ENCODE results near the gene HEG1. TPM values are rescaled to one million over a fixed set of nuclear protein-coding genes. Genes with fewer than 3 reads are reported as not detected.
A peak's percentile ranks its signal among the peaks of the same experiment; 100 is the strongest.
"Not testable (repeated sequence)": the region's sequence is repeated elsewhere in the genome, so short reads cannot be mapped to it uniquely, and the experiment has no call there.

The HEG1 gene
- total RNA-seq, 1 experiment from 2014 or later: 10.4 TPM

DNA sequence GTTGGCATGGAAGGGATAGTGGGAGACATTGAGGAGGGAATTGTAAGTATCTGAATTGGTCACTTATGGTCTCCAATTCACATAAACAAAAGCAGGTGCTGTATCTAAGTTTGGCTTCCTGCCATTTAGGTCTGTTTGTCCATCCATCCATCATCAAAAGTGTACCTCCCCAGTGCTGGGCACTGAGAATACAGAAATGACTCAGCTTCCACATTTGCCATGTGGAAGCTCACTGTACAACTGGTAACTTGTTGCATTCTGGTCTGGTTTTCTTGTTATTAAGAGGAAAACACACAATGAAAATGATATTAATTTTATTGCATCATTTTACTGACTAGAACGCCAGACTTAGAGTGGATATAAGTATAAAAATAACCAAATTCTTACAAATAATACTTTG lies 90.4 kb downstream of the HEG1 start:
- no peak for DNase-seq (ENCODE audit: extremely low read depth, low read depth)

DNA sequence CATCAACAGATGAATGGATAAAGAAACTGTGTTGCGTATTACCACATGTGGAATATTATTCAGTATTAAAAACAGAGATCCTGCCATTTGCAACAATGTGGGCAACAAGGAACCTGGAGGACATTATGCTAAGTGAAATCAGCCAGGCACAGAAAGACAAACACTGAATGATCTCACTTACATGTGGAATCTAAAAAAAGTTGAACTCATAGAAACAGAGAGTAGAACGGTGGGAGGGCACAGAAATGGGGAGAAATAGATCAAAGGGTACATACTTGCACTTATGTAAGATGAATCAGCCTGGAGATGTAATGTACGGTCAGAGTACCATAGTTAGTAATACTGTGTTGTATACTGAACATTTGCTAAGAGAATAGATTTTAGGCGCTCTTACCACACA lies 91.4 kb downstream of the HEG1 start:
- DNase-seq (ENCODE audit: extremely low read depth, low read depth): no peak

DNA sequence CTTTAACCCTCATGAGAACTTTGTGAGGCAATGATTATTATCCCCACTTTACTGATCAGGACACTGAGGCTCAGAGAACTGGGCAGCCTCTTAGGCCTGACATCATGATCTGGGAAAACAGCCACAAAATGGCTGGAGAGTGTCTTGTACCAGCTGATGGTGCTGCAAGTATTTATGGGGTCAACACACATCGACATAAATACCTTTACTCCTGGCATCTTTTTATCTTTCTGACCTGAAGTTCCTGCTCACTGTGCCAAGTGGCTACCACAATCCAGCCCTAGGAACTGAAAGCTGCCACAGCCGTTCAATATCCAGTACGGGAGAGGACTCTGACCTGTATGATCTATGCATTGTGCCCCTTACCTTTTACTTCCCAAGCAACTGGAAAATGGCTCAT lies 92.0 kb downstream of the HEG1 start:
- no peak for DNase-seq (ENCODE audit: extremely low read depth, low read depth)

DNA sequence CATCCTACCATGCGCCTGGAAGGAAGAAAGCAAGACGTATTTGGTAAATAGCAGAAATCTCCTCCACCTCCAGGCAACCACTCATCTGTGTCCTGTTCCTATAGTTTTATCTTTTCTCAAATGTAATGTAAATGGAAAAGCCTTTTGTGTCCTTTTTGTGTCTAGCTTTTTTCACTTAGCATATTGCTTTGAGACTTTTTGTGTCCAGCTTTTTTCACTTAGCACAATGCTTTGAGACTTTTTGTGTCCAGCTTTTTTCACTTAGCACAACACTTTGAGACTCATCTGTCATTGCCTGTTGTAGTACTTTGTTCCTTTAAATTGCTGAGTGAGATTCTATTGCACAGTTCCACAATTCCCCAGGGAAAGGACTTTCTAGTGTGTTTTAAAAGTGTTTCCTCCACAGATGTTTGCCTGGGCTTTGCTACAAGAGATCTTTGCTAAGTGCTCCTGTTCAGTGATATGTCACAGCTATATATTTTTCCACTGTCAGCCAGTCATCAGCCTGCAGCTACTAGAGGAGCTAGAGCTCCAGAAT lies 93.3 kb downstream of the HEG1 start:
- no peak for DNase-seq (ENCODE audit: extremely low read depth, low read depth)

DNA sequence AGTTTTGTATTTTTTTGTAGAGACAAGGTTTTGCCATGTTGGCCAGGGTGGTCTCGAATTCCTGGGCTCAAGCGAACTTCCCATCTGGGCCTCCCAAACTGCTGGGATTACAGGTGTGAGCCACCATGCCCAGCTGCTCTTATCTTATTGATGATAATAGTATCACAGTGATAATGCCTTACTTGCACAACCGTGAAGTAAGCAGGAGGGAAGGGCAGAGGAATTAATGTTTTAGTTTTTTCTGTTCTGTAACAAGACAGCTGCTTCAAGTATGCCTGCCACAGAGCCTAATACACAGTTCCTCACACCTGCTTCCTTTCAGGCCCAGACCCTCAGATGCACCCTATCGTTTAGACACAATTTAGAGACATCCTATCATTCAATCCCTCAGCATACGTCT lies 95.1 kb downstream of the HEG1 start:
- no peak for DNase-seq (ENCODE audit: extremely low read depth, low read depth)

DNA sequence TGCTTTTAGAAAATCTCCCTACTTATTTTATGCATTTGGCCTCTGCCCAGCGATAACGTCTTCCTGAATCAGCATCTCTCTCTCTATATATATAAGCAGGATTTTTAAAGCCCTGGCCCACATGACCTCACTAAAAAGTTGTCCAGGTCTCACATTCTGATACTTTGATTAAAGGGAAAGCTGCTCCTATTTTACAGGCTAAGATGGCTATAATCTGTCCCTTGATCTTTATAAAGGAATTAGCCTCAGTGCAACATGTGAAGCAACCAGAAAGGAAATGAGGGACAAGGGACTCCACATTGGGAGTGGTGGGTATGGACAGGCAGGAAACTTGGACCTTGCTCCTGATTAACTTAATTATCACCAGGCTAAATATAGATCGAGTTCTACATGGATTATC lies 95.7 kb downstream of the HEG1 start:
- DNase-seq (ENCODE audit: extremely low read depth, low read depth): no peak

DNA sequence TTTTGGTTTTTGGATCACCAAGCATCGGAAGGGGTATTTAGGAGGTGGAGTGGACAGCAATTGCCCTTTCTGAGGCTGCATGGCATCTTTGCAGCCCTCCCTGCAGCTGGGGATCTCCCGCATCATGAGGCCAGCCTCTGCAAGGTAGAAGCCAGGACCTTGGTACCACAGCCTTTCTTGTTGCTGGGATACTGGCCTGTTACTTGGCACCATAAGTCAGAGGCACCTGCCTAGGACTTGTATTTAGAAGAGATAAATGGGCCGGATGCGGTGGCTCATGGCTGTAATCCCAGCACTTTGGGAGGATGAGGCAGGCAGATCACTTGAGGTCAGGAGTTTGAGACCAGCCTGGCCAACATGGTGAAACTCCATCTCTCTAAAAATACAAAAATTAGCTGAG lies 97.8 kb downstream of the HEG1 start:
- not testable (repeated sequence) for DNase-seq (ENCODE audit: extremely low read depth, low read depth)

DNA sequence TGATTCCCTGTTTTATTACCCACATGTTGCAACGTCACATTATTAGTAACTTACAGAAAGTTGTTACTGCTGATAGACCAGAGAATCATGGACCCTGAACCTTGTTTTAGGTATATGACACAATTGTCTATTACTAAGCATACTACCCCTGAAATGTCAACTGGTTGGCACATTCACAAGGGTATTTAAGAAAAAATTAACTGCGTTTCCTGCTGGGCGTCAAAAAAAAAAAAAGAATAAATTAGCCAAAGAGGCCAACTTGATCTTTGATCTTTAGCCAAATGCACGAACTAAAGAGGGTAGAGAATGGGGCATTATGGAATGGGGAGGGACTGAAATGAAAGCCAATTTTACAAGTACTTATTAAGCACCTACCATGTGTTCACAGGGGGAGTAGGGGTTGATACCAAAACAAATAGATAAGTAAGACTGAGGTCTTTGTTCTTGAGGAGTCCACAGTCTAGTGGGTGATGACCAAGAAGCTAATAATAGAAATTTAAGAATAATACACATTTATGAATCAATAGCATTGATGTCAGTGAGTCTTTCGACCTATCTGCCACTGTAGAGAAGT lies 103.4 kb downstream of the HEG1 start:
- no peak for DNase-seq (ENCODE audit: extremely low read depth, low read depth)

DNA sequence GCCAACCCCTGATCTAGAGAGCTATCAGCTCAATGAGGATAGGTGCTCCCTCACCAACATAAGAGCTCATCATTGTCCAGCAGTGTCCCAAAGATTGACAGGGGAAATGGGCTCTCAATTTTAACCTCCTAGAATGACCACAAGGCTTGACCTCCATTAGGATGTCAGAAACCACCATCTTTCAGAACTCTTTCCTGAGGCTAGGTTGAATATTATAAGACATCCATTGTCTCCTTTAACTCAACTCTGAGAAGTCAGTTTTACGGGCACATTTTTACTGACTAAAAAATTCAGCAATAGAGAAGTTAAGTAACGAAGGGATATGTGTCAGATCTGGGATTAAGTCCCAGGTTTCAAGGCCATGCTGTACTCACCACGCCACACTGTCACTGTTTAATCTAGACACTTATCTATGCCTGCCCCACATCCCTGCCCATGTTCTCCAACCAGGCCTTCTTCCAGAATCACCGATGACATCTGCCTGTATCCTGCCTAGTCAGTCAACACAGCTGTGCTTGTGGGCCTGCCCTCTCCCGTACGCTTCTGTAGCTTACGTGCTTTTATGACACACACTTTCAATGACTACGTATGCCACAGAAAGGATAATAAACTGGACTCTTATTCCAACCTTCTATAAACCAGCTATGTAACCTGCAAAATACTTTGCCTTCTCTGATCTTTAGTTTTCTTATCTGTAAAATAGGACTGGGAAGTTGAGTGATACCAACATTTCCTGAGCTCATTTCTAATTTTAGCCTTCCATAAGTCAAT lies 104.1 kb downstream of the HEG1 start:
- no peak for DNase-seq (ENCODE audit: extremely low read depth, low read depth)

DNA sequence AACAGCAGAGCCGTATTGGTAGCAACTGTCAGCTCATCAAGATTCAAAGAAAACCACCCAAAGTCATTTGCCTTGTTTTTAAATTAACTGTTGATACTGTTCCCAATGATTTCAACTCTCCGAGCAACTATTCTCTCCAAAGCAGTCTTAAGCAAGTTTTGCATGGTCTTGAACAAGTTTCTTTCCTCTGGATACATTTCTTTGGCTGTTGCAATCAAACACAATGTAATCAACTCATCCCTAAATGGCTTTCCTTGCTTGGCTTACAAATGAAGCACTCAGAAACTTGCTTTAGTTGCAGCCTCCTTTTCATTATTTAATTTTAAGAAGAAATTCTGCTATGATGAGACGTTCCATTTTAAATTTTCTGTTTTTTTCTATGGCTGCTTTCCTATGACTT lies 105.8 kb downstream of the HEG1 start:
- DNase-seq (ENCODE audit: extremely low read depth, low read depth): no peak

DNA sequence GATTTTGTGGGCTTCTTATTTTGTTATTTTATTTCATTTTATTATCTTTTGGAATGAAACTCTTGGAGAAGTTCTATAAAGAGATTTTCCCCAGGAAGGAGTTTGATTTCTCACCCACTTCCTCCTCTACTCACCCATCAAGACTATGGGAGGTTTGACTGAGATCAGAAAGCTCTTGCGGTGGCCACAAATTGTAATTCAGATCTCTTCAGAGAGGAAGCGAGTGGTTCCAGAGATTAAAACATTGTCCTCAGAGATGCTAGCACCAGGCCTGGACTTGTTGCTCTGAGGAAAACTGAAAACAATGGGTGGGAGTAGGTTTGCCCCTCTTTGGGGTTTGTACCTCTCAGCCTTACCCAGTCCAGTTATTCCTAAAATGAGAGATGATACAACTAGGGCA lies 113.2 kb downstream of the HEG1 start:
- no peak for DNase-seq (ENCODE audit: extremely low read depth, low read depth)

DNA sequence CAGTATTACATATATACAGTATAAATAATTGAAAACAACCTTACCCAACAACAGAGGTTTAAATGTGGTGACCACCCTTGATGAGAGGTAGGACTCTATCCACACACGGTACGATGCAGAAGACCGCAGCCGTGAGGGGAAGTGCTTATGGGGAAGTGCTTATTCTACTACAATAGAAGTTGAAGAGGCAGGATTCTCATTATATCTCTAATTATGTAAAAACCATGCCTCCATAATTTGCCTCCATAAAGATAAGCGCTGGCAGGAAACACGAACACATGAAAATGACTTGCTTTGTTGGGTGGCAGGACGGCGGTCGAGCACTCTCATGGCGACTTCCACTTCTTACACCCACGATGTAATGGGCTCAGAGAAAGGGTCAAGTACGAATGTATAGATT lies 114.0 kb downstream of the HEG1 start:
- DNase-seq (ENCODE audit: extremely low read depth, low read depth): no peak

DNA sequence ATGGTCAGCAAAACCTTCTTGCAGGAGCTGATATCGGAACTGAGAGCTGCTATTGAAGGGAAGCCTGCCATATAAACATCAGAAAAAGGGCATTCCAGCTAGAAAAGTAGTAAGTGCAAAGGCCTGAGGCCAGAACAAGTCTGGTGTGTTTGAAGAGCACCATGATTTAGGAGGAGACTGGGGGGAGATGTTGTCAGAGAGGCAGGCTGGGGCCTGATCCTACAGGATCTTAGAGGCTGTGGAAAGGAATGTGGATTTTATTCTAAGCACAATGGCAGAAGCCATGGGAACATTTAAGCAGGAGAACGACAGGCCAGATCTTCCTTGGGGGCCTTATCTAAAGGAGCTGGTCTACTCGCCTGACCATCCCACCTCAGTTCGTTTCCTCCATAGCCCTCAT lies 116.1 kb downstream of the HEG1 start:
- no peak for DNase-seq (ENCODE audit: extremely low read depth, low read depth)

DNA sequence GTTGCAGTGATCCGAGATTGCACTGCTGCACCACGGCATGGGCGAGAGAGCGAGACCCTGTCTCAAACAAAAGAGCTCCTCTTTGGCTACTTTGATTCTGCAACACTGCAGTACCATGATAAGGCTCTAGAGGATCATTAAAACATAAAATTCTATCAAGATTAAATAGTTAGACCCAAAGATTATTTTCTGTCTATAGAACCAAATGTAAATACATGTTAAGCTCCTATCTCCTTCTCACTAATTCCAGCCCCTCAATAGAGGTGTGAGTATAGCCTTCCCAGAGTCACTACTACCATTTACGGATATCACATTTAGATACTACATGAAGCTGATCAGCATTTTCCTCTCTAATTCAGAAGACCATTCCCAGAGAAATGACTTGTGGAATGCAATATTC lies 116.9 kb downstream of the HEG1 start:
- DNase-seq (ENCODE audit: extremely low read depth, low read depth): no peak

DNA sequence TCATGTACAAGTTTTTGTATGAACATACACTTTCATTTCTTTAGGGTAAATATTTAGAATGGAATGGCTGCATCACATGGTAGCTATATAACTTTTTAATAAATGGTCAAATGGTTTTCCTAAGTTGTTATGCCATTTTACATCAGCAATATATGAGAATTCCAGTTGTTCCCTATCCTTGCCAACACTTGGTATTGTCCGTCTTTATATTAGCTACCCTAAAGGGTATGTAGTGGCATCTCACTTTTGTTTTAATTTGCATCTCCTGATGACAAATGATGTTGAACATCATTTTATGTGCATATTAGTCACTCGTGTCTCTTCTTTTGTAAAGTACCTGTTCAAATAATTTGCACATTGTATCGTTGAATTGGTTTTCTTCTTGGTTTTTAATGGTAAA lies 118.7 kb downstream of the HEG1 start:
- DNase-seq (ENCODE audit: extremely low read depth, low read depth): no peak

DNA sequence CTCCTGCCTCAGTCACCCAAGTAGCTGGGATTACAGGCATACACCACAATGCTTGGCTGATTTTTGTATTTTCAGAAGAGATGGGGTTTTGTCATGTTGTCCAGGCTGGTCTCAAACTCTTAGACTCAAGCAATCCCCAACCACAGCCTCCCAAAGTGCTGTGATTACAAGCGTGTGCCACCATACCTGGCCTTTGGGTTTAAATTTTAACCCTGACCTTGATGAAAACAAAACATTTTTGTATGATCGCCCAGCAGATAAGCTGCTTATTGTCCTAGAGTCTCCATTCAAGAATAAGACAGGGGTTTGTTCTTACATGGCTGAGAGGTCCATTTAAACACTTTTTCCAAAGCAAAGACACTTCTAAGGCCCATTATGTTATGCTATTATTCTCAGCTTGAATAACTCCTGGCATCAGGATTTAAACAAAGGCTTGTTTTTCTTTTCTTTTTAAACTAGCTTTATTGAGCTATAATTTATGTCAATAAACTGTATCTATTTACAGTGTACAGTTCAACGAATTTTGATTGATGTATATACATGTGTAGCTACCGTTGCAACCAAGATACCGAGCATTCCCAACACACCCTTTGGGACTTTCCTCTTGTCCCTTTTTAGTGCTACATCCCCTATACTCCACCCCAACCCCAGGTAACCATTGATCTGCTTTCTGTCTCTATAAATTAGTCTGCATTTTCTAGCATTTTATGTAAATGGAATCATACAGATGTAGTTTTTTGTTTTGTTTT lies 119.8 kb downstream of the HEG1 start:
- DNase-seq (ENCODE audit: extremely low read depth, low read depth): no peak

DNA sequence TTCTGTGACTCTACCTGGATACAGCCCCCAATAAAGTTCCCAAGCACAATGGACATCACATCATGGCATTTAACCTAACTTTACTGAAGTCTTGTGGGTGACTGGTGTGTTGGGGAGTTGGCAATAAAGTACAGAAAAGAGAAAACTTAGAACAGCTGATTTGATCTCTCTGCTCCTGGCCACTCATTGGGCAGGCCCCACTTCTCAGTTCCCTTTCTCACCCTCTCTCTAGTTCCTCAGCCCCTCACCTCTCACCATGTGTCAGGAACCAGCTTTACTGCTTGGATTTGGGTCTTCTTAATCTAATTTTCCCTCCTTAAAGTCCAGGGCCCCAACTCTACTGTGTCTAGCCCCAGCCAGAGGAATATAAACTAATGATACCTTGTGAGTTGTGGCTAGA lies 120.5 kb downstream of the HEG1 start:
- DNase-seq (ENCODE audit: extremely low read depth, low read depth): no peak

DNA sequence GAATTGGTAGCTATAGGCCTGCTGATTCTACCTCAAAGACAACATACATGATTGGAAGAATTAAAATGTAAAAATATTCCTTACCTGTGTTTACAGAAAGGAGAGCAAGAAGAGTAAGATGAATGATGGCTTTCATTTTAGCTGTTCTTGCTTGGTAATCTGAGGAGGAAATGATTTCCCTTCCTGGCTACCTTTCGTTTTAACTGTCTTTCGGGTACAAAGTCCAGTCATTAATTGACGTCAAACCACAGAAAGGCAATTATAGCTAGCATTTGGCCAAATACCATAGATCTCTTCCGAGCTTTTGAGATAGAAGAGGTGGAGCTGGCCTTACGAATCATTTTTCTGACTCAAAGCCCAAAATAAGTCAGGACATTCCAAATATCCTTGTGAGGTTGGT lies 121.2 kb downstream of the HEG1 start, which contains the start of gene MUC13:
Gene MUC13, minus strand, starts transcription at position 175 of the 400 bp plus-strand sequence. Its CDS starts 39 bp downstream, at position 136.
- DNase-seq (ENCODE audit: extremely low read depth, low read depth): no peak

DNA sequence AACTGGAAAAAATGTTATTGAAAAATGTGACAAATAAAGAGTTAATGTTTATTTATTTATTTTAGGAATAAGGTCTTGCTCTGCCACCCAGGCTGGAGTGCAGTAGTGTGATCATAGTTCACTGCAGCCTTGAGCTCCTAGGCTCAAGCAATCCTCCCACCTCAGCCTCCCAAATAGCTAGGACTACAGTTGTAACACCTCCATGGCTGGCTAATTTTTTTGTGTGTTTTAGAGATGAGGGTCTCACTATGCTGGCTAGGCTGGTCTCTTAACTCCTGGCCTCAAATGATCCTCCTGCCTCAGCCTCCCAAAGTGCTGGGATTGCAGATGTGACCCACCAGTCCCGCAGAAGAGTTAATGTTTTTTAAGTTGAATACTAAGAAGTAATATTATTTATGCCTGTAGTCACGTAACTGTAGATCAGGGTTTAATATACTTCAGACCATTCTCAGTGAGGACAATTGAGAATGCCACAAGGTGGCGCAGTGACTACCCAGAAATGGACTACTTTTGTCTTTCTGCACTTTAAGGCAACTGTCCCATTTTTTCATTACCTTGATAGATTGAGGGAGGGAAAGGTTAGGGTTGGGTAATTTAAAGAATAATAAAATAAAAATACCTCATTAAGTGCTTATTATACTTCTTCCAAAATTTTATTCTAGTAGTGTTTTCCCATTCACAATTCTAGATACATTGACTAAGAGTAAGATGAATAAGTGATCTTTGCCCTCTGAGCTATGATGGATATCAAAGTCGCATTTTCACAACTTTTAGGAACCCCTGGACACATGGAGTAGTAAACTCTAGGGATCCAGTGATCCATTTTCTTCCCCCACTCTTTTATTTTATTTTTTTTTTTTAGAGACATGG lies 127.2 kb downstream of the HEG1 start:
- DNase-seq (ENCODE audit: extremely low read depth, low read depth): peak; percentile 64

DNA sequence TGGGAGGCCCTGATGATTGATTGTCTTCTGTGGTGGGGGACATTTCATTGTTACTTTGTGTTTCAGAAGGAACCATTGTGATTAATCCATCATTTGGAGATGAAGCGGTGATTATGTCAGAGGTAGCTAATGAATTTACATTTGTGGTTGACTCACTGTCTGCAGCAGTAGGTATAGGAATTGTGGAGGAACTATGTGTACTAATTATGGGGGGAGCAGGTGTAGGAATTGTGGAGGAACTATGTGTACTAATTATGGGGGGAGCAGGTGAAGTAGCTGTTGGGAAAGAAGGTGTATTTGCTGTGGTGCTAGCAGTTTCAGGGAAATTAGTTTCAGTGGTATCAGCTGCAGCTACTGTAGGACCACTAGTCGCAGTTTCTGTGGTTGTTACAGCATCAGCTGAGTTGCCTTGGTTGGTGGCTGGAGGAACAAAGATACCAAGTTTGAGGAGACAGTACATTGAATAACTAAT lies 128.2 kb downstream of the HEG1 start:
- DNase-seq (ENCODE audit: extremely low read depth, low read depth): no peak
